ENCODE results near the gene GDAP2.

Gene GDAP2, protein sequence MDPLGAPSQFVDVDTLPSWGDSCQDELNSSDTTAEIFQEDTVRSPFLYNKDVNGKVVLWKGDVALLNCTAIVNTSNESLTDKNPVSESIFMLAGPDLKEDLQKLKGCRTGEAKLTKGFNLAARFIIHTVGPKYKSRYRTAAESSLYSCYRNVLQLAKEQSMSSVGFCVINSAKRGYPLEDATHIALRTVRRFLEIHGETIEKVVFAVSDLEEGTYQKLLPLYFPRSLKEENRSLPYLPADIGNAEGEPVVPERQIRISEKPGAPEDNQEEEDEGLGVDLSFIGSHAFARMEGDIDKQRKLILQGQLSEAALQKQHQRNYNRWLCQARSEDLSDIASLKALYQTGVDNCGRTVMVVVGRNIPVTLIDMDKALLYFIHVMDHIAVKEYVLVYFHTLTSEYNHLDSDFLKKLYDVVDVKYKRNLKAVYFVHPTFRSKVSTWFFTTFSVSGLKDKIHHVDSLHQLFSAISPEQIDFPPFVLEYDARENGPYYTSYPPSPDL

DNA sequence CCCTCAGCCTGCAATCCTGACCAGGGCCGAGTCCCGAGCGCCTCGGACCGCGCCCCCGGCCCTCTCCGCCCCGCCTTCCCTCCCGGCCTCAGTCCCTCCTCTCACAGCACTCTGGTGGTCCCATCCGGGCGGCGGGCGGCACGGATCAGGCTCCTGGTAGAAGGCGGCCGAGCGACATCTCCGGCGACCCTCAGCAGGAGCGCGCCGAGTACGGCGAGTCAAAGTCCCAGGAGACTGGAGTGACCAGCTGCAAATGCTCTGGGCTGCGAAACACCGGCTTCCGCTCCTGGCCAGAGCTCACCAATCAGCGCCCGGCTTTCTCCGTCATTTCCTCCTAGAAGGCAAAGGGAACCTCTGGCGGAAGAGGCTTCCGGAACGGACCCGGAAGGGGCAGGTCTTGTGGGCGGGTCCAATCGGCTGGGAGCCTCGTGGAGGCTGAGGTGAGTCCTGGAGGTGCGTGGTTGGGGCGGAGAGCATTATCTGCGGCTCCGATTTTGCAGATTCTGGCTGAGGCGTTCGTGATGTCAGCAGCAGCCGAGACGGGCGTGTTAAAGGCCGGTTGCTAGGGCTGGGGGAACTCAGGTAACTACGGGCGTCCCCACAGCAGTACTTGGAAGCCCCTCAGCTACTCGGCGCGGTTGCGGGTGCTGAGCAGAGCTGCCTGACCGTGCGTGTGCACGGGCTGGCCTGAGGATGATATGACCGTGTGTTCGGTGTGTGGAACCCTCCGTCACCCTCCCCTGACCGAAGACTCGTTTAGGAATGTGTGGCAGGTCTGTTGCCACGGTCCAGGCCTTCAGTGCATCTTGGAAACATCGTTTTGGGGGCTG, at the start of gene GDAP2, which contains the start of gene WDR3:
GDAP2 (minus strand) TSS at position 279 of the 830 bp plus-strand sequence. CDS start 9,264 bp downstream, outside the sequence.
WDR3 (plus strand) TSS at position 397 of the 830 bp plus-strand sequence. CDS start 3,581 bp downstream, outside the sequence.
- Histone ChIP-seq H3K36me3 (replicated peaks) (peaks cover 13% of the 10 kb centered on the region), H3K27me3 (ENCODE audit: low read depth) (no peaks in the 10 kb centered on the region), H3K9me3 (no peaks in the 10 kb centered on the region), H3K4me3 (peak within 1 kb of the TSS; percentile 96), H3K4me1 (peaks cover 25% of the 10 kb centered on the region)
- in situ Hi-C loops (cut with MboI; ENCODE audit: low sequenced_read_pairs), result loop anchor here (25.0 kb wide), 1 partner anchor 842 kb away; no protein-coding TSS in a partner anchor
- peak; percentile 96 to 98 for DNase-seq (ENCODE audit: low spot score in 2 of 2)

DNA sequence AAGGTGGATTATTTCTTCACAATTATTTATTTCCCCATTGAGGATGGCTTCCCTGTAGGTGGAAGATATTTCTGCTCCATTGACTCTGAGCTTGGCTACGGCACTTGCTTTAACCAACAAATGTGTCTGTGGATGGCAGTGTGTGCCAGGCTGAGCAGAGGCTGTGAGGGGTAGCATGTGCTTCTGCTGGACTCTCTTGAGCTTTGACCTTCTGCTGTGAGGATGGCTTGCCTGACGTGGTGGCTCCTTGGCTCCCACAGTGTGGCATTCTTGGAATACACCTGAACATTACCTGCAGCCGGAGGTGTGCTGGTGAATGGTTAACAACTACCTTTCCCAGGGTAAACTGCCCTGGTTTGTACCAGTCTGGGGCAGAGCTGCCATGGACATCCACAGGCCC, 47.0 kb upstream of the GDAP2 start:
- no peaks in the 10 kb centered on the region for H3K4me1 ChIP-seq
- no peaks in the 10 kb centered on the region for H3K27me3 ChIP-seq (ENCODE audit: low read depth)
- H3K9me3 ChIP-seq, result no peaks in the 10 kb centered on the region
- DNase-seq (ENCODE audit: low spot score in 2 of 2), result no peak
- H3K36me3 ChIP-seq (replicated peaks), result no peaks in the 10 kb centered on the region
- no peak overlapping the region for H3K4me3 ChIP-seq
- in situ Hi-C loops (cut with MboI; ENCODE audit: low sequenced_read_pairs), result no loop called here

DNA sequence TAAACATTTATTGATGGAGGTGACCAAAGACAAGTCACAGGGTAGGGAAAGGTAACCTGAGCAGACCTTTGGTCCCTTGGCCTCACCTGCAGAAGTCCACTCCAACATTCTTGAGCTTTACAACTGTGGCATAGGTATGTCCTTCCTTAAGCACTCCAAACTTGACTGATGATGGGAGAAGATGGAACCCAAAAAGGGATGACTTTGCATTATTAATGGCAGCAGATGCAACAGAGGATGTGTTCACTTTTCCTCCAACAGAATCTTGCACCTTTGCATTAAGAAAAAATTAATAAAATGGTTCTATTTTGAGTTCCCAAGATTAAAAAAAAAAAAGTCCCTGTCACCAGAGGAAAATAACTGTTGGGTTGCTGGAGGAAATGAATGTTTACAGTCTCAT, 42.4 kb upstream of the GDAP2 start:
- Histone ChIP-seq H3K9me3 (no peaks in the 10 kb centered on the region), H3K4me1 (peaks cover 5% of the 10 kb centered on the region; the same call in 1 of the 2 replicates), H3K4me3 (no peak overlapping the region), H3K27me3 (ENCODE audit: low read depth) (no peaks in the 10 kb centered on the region), H3K36me3 (replicated peaks) (no peaks in the 10 kb centered on the region)
- in situ Hi-C loops (cut with MboI; ENCODE audit: low sequenced_read_pairs), result no loop called here
- DNase-seq (ENCODE audit: low spot score in 2 of 2), result no peak

DNA sequence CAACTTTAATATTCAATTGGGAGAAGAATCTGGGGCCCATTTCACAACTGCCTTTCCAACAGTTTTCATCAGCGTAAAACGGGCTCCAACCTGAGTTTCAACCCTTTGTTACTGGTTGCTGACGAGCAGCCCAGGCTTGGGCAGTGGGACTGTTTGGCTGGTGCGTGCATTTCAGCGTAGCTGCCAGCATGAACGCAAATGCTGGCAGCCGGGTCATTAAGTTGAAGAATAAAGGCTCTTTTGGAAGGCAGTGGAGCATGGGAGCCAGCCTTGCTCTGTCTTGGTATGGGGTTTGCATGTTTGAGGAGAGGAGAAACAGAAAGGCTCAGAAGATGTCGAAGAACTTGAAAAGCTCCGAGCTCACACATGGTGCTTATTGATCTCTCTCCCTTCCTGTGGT, 40.8 kb upstream of the GDAP2 start:
- Histone ChIP-seq H3K9me3 (no peaks in the 10 kb centered on the region), H3K4me1 (peaks cover 5% of the 10 kb centered on the region; the same call in 1 of the 2 replicates), H3K27me3 (ENCODE audit: low read depth) (no peaks in the 10 kb centered on the region), H3K36me3 (replicated peaks) (peaks cover 7% of the 10 kb centered on the region; the same call in 1 of the 2 replicates), H3K4me3 (no peak overlapping the region)
- in situ Hi-C loops (cut with MboI; ENCODE audit: low sequenced_read_pairs), result no loop called here
- no peak for DNase-seq (ENCODE audit: low spot score in 2 of 2)

DNA sequence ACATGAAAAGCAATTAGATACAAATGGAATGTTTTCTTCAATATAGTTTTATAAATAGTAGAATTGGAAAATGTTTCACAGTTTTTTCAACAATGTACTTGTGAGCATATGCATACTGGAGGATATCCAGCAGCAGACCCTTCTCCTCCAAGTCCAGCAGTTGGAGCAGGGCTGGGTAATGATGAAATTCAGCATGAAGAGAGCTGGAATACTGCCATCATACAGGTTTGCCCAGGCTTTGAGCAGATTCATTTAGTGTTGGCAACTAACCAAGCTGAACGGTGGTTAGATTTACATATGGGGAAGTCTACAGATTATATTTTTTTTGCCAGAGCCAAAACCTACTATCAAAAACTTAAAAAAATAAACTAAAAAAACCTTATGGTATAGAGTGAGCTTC, 38.5 kb upstream of the GDAP2 start:
- Histone ChIP-seq H3K9me3 (no peaks in the 10 kb centered on the region), H3K4me1 (peaks cover 5% of the 10 kb centered on the region; the same call in 1 of the 2 replicates), H3K4me3 (no peak overlapping the region), H3K36me3 (replicated peaks) (peaks cover 7% of the 10 kb centered on the region), H3K27me3 (ENCODE audit: low read depth) (no peaks in the 10 kb centered on the region)
- in situ Hi-C loops (cut with MboI; ENCODE audit: low sequenced_read_pairs), result no loop called here
- DNase-seq (ENCODE audit: low spot score in 2 of 2), result peak in 1 of 2 experiments; percentile 10

DNA sequence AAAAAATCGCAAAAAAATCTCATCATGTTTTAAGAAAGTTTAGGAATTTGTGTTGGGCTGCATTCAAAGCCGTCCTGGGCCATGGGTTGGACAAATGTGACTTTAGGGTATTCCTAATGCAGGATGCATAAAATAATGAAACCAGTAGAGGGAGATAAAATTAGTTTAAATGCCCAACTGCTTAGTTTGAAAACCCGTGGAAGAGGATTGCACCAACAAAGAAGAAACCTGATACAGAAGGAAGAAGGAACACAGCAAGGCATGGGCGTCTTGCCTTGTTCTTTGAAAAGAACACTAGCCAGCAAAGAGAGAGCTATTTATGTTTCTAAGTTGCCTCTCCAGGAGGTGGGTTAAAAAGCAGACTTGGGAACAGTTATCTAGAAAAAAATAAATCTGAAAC, 38.1 kb upstream of the GDAP2 start:
- no peak overlapping the region for H3K4me3 ChIP-seq
- peaks cover 5% of the 10 kb centered on the region; the same call in 1 of the 2 replicates for H3K4me1 ChIP-seq
- in situ Hi-C loops (cut with MboI; ENCODE audit: low sequenced_read_pairs), result no loop called here
- H3K36me3 ChIP-seq (replicated peaks), result peaks cover 7% of the 10 kb centered on the region
- no peaks in the 10 kb centered on the region for H3K9me3 ChIP-seq
- DNase-seq (ENCODE audit: low spot score in 2 of 2), result peak; percentile 6 to 8
- H3K27me3 ChIP-seq (ENCODE audit: low read depth), result no peaks in the 10 kb centered on the region

DNA sequence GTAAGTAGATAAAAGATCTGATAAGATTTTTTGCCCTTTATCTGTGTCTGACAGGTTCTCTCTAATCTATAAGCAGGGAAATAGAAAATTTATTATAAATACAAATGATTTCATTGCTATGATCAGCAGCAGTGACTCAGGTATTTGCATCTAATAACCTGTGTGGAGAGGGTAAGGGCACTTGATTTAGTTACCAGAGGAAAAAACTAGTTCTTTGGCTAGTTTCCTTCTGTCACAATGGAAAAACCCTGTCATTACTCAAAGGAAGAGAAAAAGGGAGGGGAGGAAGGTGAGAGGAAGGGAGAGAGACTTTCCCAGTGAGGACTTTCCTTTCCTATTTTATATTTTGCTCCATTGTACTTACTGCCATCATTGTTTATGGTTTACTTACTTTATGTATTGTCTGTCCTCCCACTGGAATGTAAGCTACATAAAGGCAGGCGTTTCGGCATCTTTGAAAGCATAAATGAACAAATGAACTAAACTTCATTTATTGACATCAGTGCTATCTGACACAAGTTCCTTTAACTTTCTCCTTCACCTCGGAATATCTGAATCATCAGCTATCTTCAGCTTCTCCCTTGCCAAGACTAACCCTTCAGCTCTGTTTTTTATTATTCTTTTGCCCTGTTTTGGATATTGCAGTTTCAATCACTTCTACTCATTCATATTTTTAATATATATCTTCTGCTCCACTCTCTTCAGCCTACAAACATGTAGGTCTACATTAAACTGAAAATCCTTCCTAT, 35.0 kb upstream of the GDAP2 start:
- Histone ChIP-seq H3K4me3 (no peak overlapping the region), H3K27me3 (ENCODE audit: low read depth) (no peaks in the 10 kb centered on the region), H3K9me3 (no peaks in the 10 kb centered on the region), H3K36me3 (replicated peaks) (peaks cover 30% of the 10 kb centered on the region), H3K4me1 (peaks cover 5% of the 10 kb centered on the region; the same call in 1 of the 2 replicates)
- in situ Hi-C loops (cut with MboI; ENCODE audit: low sequenced_read_pairs), result no loop called here
- DNase-seq (ENCODE audit: low spot score in 2 of 2), result no peak

DNA sequence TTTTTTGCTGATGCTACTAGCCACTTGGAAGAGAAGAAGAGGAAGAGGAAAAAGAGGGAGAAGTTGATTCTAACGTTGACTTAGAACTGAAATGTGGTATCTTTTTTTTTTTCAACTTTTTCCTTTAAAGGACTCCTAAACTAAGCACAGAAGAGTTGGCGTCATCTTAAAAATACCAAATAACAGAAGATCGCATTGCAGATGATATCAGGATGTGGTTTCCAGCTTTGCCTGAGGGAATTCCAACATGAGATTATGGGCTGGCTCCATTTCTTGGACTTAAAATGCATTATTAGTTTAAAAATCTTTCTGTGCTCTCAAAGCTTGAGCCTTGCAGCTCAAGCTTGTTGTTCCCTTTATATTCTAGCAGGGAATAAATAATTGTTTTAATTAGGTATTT, 29.9 kb upstream of the GDAP2 start:
- Histone ChIP-seq H3K27me3 (ENCODE audit: low read depth) (no peaks in the 10 kb centered on the region), H3K4me1 (no peaks in the 10 kb centered on the region), H3K4me3 (no peak overlapping the region), H3K36me3 (replicated peaks) (peaks cover 65% of the 10 kb centered on the region), H3K9me3 (no peaks in the 10 kb centered on the region)
- DNase-seq (ENCODE audit: low spot score in 2 of 2), result no peak
- in situ Hi-C loops (cut with MboI; ENCODE audit: low sequenced_read_pairs), result no loop called here

DNA sequence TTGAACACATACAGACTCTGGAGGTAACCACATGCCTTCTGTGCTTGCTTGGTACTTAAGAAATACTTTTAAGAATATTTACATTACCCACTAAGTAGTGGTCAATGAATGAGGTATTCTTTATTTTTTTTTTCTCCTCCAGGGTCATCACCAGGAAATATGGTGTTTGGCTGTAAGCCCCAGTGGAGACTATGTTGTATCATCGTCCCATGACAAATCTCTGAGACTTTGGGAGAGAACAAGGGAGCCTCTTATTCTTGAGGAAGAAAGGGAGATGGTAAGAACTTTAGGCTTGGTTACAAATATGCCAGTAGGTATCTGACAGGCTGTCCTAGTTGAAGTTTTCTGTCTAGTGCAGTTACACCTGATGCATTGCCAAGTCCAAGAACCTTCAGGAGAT, 23.0 kb upstream of the GDAP2 start:
- DNase-seq (ENCODE audit: low spot score in 2 of 2), result no peak
- H3K4me1 ChIP-seq, result no peaks in the 10 kb centered on the region
- in situ Hi-C loops (cut with MboI; ENCODE audit: low sequenced_read_pairs), result no loop called here
- H3K4me3 ChIP-seq, result no peak overlapping the region
- H3K36me3 ChIP-seq (replicated peaks), result peaks cover 89% of the 10 kb centered on the region
- H3K9me3 ChIP-seq, result no peaks in the 10 kb centered on the region
- H3K27me3 ChIP-seq (ENCODE audit: low read depth), result no peaks in the 10 kb centered on the region

DNA sequence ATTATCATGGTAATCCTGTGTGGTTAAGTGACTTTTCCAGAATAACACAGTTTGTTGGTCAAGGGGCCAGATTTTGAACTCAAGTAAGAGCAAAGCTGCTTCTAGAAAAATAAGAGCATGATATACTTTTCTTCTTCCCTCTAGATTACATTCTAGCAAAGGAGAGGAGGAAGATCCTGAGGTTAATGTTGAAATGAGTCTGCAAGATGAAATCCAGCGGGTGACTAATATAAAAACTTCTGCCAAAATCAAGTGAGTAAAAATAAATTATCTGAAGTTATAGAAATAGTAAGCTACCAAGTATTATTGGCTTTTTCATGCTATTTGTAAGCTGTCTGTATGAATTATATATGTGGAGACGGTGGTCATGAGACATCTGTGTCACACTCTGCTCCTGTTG, 12.9 kb upstream of the GDAP2 start:
- Histone ChIP-seq H3K4me3 (no peak overlapping the region), H3K9me3 (no peaks in the 10 kb centered on the region), H3K4me1 (no peaks in the 10 kb centered on the region), H3K36me3 (replicated peaks) (peaks cover 98% of the 10 kb centered on the region), H3K27me3 (ENCODE audit: low read depth) (no peaks in the 10 kb centered on the region)
- DNase-seq (ENCODE audit: low spot score in 2 of 2), result no peak
- in situ Hi-C loops (cut with MboI; ENCODE audit: low sequenced_read_pairs), result loop anchor here (25.0 kb wide), 1 partner anchor 855 kb away; no protein-coding TSS in a partner anchor

DNA sequence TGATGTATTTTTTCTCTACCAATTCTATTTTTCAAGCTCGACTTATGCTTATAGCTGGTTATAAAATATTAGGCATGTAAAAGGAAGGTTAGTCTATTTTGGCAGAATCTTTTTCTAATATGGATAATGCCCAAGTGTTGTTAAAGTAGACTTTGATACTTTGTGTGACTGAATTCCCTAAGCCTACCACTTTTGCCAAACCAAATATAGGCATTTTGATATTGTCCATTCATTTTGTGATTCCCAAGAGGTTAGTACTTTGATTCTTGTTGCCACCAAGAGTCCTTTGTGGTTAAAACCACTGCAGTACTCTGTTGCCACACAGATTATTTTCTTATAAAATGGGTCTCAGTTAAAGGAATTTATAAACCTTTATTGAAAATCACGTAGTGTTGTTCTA, 4.3 kb upstream of the GDAP2 start:
- in situ Hi-C loops (cut with MboI; ENCODE audit: low sequenced_read_pairs), result loop anchor here (25.0 kb wide), 1 partner anchor 846 kb away; no protein-coding TSS in a partner anchor
- H3K4me3 ChIP-seq, result no peak overlapping the region
- H3K36me3 ChIP-seq (replicated peaks), result peaks cover 50% of the 10 kb centered on the region
- no peak for DNase-seq (ENCODE audit: low spot score in 2 of 2)
- peaks cover 8% of the 10 kb centered on the region; the same call in 1 of the 2 replicates for H3K4me1 ChIP-seq
- H3K9me3 ChIP-seq, result no peaks in the 10 kb centered on the region
- no peaks in the 10 kb centered on the region for H3K27me3 ChIP-seq (ENCODE audit: low read depth)

DNA sequence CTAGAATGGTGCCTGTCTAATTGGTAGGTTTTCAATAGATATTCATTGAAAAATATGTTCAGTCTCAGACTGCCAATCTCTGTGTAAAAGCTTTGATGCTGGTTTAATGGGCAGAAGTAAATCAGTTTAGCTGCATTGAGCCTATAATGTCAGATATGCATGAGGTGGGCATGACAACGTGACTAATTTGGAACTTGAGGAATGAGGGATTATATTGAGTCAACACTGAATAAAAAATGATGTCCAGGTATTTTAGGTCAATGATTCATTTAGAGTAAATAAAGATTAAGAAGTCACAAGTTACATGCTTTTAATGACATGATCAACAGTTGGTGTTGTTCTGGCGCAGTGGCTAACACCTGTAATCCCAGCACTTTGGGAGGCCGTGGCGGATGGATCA, 3.2 kb upstream of the GDAP2 start:
- H3K36me3 ChIP-seq (replicated peaks), result peaks cover 38% of the 10 kb centered on the region

DNA sequence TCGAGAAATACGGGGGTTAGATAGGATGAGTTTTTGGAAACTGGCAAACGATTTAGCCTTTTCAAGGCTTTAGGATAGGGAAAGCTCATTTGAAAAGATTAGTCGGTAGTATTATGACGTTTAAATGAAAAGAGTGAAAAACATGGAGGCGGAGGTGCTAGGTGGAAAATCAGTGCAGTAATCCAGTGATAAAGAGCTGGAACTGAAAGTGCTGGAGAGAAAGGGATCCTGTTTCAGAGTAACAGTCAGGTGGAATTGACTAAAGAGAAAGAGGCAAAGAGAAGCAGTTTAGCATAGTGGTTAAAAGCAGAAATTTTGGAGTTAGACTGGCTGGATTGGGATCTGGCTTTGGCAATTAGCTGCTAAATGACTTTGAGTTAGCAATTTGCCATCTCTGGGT, 1.1 kb upstream of the GDAP2 start:
- H3K27me3 ChIP-seq (ENCODE audit: low read depth), result no peaks in the 10 kb centered on the region
- no peaks in the 10 kb centered on the region for H3K9me3 ChIP-seq
- H3K36me3 ChIP-seq (replicated peaks), result peaks cover 20% of the 10 kb centered on the region
- H3K4me1 ChIP-seq, result peaks cover 25% of the 10 kb centered on the region
- in situ Hi-C loops (cut with MboI; ENCODE audit: low sequenced_read_pairs), result loop anchor here (25.0 kb wide), 1 partner anchor 843 kb away; no protein-coding TSS in a partner anchor
- peak in 1 of 2 experiments; percentile 5 for DNase-seq (ENCODE audit: low spot score in 2 of 2)
- peak overlapping the region; percentile 96 for H3K4me3 ChIP-seq

More for the DNA sequence above, 3.2 kb upstream of the GDAP2 start:
- DNase-seq (ENCODE audit: low spot score in 2 of 2), result no peak
- Histone ChIP-seq H3K9me3 (no peaks in the 10 kb centered on the region), H3K27me3 (ENCODE audit: low read depth) (no peaks in the 10 kb centered on the region), H3K4me3 (no peak overlapping the region), H3K4me1 (peaks cover 18% of the 10 kb centered on the region)
- in situ Hi-C loops (cut with MboI; ENCODE audit: low sequenced_read_pairs), result loop anchor here (25.0 kb wide), 1 partner anchor 845 kb away; no protein-coding TSS in a partner anchor
